ENCODE data around the gene HPCAL1. TPM values are rescaled to one million over a fixed set of nuclear protein-coding genes. Genes with fewer than 3 reads are reported as not detected.

The HPCAL1 gene
- 100 to 1,000 TPM in 1 of 2 donors, 10 to 100 TPM in 1; 70.5 to 152 TPM for total RNA-seq

DNA sequence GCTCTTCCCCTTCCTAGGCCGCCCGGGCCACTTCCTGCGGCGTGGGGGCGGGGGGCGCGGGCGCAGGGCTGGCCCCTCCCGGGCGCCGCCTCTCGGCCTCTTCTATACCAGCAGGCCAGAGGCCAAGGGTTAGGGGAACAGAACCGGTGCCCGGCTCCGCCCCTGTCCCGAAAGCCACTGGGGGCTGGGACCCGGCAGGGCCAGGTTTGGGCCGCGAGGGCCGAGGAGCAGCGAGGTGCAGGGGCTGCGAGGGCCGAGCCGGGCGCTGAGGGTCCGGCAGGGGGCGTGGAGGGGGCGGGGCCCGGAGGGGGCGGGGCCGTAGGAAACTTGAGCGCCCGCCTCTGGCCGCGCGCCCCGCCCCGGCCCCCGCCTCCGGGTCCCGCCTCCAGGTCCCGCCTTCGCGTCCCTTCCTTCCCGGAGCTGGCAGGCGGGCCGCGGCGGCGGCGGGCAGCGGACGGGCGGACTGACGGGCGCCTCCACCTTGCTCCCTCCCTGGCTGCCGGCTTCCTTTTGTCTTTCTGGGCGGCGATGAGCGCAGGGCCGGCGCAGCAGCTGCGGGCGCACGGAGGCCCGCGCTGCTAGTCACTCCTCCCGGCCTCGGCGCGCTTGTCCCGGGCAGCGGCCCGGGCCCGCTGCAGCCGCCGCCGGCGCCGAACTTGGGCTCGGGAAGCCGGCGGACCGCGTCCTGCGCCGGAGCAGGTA is at the start of gene HPCAL1:
HPCAL1 (plus strand) TSS at position 426 of the 702 bp plus-strand sequence. CDS start 116,854 bp downstream, outside the sequence.

GRCh38 chr2:10447895-10448575 is 145.3 kb downstream of the HPCAL1 start, which contains the start of gene ODC1:
ODC1 (minus strand) TSS chr2:10448327; CDS start chr2:10445032, 3,295 bp downstream.

Small RNA genes lying within 50 kb of the gene (small RNA-seq; reads per million reads assigned to genes)
- 0 reads per million in 2 donors for gene RF00432
- 0 reads per million in 2 donors for gene RN7SL66P
- 20.5 to 36.1 reads per million in 2 donors for gene SNORA80B

Other genes with a start within 250 kb of the HPCAL1 start
- under 1 TPM; 0.33 to 0.34 TPM for gene CYS1, start 222.5 kb upstream of the HPCAL1 start, total RNA-seq
- gene RRM2, start 180.2 kb upstream of the HPCAL1 start, total RNA-seq: 100 to 1,000 TPM in 1 of 2 donors, 10 to 100 TPM in 1; 33.4 to 104 TPM
- 10 to 100 TPM; 31.0 to 45.0 TPM for gene ODC1, start 145.4 kb downstream of the HPCAL1 start, total RNA-seq